CD4-positive, alpha-beta T cell treated with Interleukin-2 at 100 ng/mL for 4 hours (primary cell): ENCODE measurements around the gene TIAM1.
A peak's percentile ranks its signal among the peaks of the same experiment; 100 is the strongest.

Experiments used
- DNase-seq: peaks from one replicate; pipeline ENCODE4 v3.0.0-alpha.2; 2020; ENCODE audit warnings: low spot score

TIAM1 gene

GRCh38 chr21:31164713-31165694 is 179.1 kb downstream of the TIAM1 start:
- DNase-seq, result no peak

DNA sequence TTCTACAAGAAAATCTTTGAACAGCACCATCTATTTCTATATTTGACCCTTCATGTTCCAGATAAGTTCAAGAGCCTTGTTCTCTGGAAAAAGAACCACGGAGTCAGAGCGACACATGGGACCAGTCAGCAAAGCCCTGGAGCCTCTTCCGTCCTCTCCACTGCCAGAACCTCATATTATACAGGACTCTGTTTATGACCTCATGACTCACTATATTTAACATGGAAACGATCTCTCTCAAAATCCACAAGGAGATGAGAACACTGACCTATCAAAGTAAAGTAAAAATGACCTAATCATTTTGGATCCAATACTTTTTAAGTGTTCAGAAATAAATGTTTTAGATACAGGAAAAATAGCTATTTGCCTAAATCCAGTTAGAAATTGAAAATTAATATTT is 181.2 kb downstream of the TIAM1 start:
- DNase-seq, result no peak

GRCh38 chr21:31162079-31162699 is 181.9 kb downstream of the TIAM1 start:
- no peak for DNase-seq

DNA sequence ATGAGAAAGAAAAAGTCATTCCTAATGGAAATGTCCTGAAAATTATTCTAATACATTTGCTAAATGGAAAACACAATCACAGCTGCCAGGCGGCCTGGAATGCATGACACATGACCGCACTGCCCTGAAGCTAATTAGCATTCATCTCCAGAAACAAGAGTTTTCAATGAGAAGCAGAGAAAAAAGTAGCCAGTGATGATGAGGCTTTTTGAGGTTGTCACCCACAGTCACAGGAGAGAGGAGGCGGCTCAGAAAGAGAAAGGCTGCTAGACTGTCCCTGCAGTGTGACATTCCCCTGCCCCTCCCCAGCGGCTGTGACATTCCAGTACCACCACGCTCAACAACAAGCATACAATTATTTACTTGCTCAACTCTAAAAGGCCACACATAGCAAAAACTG is 182.9 kb downstream of the TIAM1 start:
- DNase-seq, result no peak

GRCh38 chr21:31159808-31160207 is 184.3 kb downstream of the TIAM1 start:
- DNase-seq, result no peak

DNA sequence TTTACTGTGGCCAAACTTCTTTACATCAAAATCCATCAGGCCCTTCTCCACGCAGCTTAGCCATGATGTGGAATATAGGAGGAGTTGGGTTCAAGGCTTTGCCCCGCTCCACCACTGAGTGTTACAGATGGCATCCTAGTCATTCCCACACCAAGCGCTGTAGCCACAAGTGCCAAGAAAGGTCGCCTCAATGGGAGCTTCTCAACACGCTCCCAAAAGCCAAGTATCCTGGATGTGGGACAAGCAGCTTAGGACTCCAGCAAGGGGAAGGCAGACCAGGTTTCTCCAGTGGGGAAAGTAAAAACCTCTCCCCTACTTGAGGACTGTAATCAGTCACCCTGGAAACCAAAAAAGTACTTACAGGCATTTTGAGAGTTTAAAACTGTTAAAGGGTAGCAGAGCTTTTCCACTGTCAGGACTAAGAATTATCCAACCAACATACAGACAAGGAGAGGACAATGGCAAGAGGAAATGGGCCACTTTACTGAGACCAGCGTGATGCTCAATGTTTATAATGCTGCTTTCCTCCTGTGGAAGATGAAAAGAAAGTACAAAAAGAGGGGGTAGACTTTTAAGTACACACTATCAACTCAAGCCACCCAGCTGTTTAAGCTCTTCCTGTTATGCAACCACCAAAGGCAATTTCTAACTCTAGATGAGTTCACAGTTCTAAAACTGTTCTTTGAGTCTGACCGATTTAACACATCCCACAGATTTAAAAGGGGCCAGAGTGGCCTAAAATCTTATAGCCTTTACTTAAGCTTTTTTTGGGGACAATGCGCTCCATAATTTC is 185.1 kb downstream of the TIAM1 start:
- peak; percentile 40 for DNase-seq

- DNase-seq, result no peak
Observed at GRCh38 chr21:31157756-31158155, 186.3 kb downstream of the TIAM1 start.

- DNase-seq, result no peak
Observed at GRCh38 chr21:31156662-31157061, 187.4 kb downstream of the TIAM1 start.

DNA sequence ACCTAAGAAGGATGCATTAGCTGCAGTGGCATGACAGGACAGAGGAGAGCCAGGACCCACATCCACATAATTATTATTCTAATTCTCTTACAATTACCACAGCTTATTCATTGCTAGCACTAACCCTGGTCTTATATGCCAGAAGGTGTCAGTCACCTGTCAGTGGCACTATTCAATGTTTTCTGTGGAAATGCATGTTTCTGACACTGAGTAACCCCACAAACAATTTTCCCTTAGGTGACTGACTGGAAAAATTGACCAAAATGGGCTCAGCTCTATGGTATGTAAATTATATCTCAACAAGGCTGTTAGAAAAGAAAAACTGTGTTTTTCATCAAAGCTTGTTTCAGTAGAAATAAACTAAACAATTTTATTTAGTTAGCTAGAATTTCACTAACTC is 187.9 kb downstream of the TIAM1 start:
- no peak for DNase-seq

DNA sequence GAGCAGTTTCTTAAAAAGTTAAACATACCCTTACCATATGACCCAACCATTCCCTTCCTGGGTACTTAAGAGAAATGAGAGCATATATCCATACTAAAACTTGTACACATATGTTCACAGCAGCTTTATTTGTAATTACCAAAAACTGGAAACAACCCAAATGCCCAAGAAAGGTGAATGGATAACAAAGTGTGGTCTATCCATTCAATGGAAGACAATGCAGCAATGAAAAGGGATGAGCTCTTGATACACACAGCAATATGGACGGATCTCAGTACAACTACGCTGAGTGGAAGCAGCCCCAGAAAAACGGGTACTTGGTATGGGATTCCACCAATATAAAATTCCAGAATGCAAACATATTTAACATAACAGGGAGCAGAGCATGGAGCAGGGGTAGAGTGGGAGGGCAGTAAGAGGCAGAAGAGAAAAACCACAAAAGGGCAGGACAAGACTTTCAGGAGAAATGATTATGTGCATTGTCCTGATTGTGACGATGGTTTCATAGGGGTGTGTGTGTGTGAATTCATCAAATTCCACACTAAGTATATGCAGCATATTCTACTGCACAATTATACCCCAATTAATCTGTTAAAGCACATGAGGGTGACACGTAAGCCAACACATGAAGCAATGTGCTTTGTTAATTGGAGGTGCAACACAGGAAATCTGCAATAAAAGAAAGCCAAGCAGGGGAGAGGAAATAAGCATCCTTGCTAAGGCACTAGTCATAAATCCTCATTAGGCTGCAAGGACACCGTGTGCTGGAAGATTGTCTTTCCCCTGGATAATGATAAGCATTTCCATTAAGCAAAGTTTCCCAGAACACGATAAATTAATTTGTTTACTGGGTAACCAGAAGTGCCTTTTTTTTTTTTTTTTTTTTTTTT is 192.7 kb downstream of the TIAM1 start:
- no peak for DNase-seq

DNA sequence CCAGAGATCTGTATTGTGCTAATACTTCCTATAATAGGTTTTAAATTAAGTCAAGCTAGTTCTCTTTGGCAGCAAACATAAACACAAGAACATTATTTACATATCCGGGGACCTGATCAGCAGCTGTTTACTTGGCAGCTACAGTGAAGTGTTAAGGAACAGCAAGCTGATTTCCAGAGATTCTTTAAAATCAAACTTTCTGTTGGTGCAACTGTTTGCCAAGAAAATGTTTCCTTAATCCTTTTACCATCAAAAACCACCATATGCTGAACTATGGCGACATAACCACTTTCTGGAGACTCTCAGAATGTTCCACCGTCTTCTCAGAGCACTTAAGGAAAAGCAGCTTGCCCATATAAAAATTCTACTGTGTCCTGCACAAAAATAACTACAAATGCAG is 198.8 kb downstream of the TIAM1 start:
- DNase-seq, result no peak

GRCh38 chr21:31143036-31143435 is 201.0 kb downstream of the TIAM1 start:
- no peak for DNase-seq

GRCh38 chr21:31142600-31142999 is 201.5 kb downstream of the TIAM1 start:
- no peak for DNase-seq

- no peak for DNase-seq
Observed at GRCh38 chr21:31141389-31142000, 202.6 kb downstream of the TIAM1 start.

- no peak for DNase-seq
Observed at GRCh38 chr21:31140676-31141075, 203.4 kb downstream of the TIAM1 start.

- no peak for DNase-seq
Observed at GRCh38 chr21:31140025-31140424, 204.0 kb downstream of the TIAM1 start.

DNA sequence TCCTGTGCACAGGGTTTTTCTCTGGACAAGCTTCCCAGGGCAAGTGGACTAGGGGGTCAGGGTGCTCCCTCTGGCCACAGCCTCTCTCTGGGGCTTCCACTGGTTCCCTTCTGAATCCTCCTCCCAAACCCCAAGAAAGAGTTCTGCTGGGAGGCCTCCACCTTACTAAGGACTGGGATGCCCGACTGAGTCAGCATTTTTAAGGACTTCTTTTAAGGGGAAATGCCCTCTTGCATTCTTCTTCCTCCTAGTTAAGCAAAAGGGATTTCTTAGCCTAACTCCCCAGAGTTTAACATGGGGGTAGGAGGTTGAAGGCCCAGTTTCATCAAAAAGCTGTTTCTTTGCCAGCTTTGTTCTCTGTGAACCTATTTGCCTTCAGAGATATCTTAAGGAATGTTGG is 206.1 kb downstream of the TIAM1 start:
- DNase-seq, result no peak

DNA sequence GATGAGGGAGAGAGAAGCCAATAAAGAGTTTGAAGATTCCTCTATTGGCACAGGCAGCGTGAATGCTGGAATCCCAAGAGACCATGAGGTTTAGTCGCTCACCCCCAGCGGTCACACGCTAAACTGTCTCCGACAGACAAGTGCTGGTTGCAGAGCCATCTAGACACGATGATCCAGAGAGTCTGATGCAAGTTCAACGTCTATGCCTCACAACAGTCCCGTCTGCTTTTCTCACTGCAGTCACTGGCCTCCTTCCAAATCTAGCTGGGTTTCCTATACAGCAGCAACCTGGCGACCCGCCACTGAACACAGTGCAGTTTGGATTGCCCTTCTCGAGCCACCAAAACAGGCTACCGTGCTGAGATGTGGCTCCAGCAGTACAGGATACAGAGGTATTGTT is 207.2 kb downstream of the TIAM1 start:
- DNase-seq, result no peak

GRCh38 chr21:31135531-31136184 is 208.4 kb downstream of the TIAM1 start:
- no peak for DNase-seq

GRCh38 chr21:31133243-31133830 is 210.7 kb downstream of the TIAM1 start:
- DNase-seq, result no peak
